Measurements from ENCODE around the gene TAS2R40. TPM values are rescaled to one million over a fixed set of nuclear protein-coding genes. Genes with fewer than 3 reads are reported as not detected.
"Not testable (repeated sequence)": the region's sequence is repeated elsewhere in the genome, so short reads cannot be mapped to it uniquely, and the experiment has no call there.

Gene TAS2R40
- not detected for polyA plus RNA-seq (2013, experiment 1 of 2)
- polyA plus RNA-seq (2013, experiment 2 of 2), result not detected

- H3K4me3 ChIP-seq (ENCODE audit: low read length), result no peak within 1 kb of the TSS
- H3K27me3 ChIP-seq (ENCODE audit: insufficient read depth, low read length), result no peaks in the 10 kb centered on the region
- H3K36me3 ChIP-seq (ENCODE audit: insufficient read depth, low read length), result no peaks in the 10 kb centered on the region
- no peaks in the 10 kb centered on the region for H3K9me3 ChIP-seq (ENCODE audit: insufficient read depth, low read depth, low read length)
- no peak within 1 kb of the TSS for H3K27ac ChIP-seq (ENCODE audit: low read depth, low read length)
- H3K4me1 ChIP-seq (ENCODE audit: insufficient read depth, low read length), result no peaks in the 10 kb centered on the region
- no peak within 1 kb of the TSS for H3K9ac ChIP-seq (ENCODE audit: low read depth, low read length)
- 89% methylated on average over 3 of the region's 3 CpGs for WGBS
These were observed at the start of gene TAS2R40 for GRCh38 chr7:143221737-143222136. Gene TAS2R40, plus strand, starts transcription at chr7:143222037. Its CDS starts 42 bp downstream, at chr7:143222079.

- H3K4me1 ChIP-seq (ENCODE audit: insufficient read depth, low read length), result no peaks in the 10 kb centered on the region
- peaks cover 12% of the 10 kb centered on the region for H3K9me3 ChIP-seq (ENCODE audit: insufficient read depth, low read depth, low read length)
- 83% methylated on average over 4 of the region's 4 CpGs for WGBS
- no peaks in the 10 kb centered on the region for H3K27me3 ChIP-seq (ENCODE audit: insufficient read depth, low read length)
- no peak overlapping the region for H3K9ac ChIP-seq (ENCODE audit: low read depth, low read length)
- no peak overlapping the region for H3K4me3 ChIP-seq (ENCODE audit: low read length)
- no peaks in the 10 kb centered on the region for H3K36me3 ChIP-seq (ENCODE audit: insufficient read depth, low read length)
- H3K27ac ChIP-seq (ENCODE audit: low read depth, low read length), result no peak overlapping the region
These were observed 49.5 kb upstream of the TAS2R40 start for GRCh38 chr7:143172354-143172753.

- Histone ChIP-seq H3K36me3 (ENCODE audit: insufficient read depth, low read length) (no peaks in the 10 kb centered on the region), H3K9me3 (ENCODE audit: insufficient read depth, low read depth, low read length) (peaks cover 24% of the 10 kb centered on the region), H3K4me3 (ENCODE audit: low read length) (no peak overlapping the region), H3K27ac (ENCODE audit: low read depth, low read length) (no peak overlapping the region), H3K9ac (ENCODE audit: low read depth, low read length) (no peak overlapping the region), H3K4me1 (ENCODE audit: insufficient read depth, low read length) (no peaks in the 10 kb centered on the region), H3K27me3 (ENCODE audit: insufficient read depth, low read length) (no peaks in the 10 kb centered on the region)
- WGBS, result 98% methylated on average over 5 of the region's 5 CpGs
These were observed 45.7 kb upstream of the TAS2R40 start for GRCh38 chr7:143176128-143176527.

- Histone ChIP-seq H3K9me3 (ENCODE audit: insufficient read depth, low read depth, low read length) (peaks cover 24% of the 10 kb centered on the region), H3K4me1 (ENCODE audit: insufficient read depth, low read length) (no peaks in the 10 kb centered on the region), H3K4me3 (ENCODE audit: low read length) (no peak overlapping the region), H3K9ac (ENCODE audit: low read depth, low read length) (no peak overlapping the region), H3K27ac (ENCODE audit: low read depth, low read length) (no peak overlapping the region), H3K27me3 (ENCODE audit: insufficient read depth, low read length) (no peaks in the 10 kb centered on the region), H3K36me3 (ENCODE audit: insufficient read depth, low read length) (no peaks in the 10 kb centered on the region)
- WGBS, result no CpG with 5 or more reads among the region's 2 CpGs
These were observed 44.3 kb upstream of the TAS2R40 start for GRCh38 chr7:143177374-143178119.

- not testable (repeated sequence) for H3K4me1 ChIP-seq (ENCODE audit: insufficient read depth, low read length); H3K9ac ChIP-seq (ENCODE audit: low read depth, low read length); H3K36me3 ChIP-seq (ENCODE audit: insufficient read depth, low read length); H3K27ac ChIP-seq (ENCODE audit: low read depth, low read length); H3K27me3 ChIP-seq (ENCODE audit: insufficient read depth, low read length); H3K4me3 ChIP-seq (ENCODE audit: low read length)
- WGBS, result 100% methylated on average over 2 of the region's 4 CpGs
- H3K9me3 ChIP-seq (ENCODE audit: insufficient read depth, low read depth, low read length), result peaks cover 24% of the 10 kb centered on the region
These were observed 41.1 kb upstream of the TAS2R40 start for GRCh38 chr7:143180771-143181170.

- H3K4me3 ChIP-seq (ENCODE audit: low read length), result no peak overlapping the region
- no peak overlapping the region for H3K9ac ChIP-seq (ENCODE audit: low read depth, low read length)
- no peaks in the 10 kb centered on the region for H3K27me3 ChIP-seq (ENCODE audit: insufficient read depth, low read length)
- H3K4me1 ChIP-seq (ENCODE audit: insufficient read depth, low read length), result peaks cover 9% of the 10 kb centered on the region
- H3K9me3 ChIP-seq (ENCODE audit: insufficient read depth, low read depth, low read length), result peaks cover 22% of the 10 kb centered on the region
- 91% methylated on average over 2 of the region's 2 CpGs for WGBS
- H3K36me3 ChIP-seq (ENCODE audit: insufficient read depth, low read length), result no peaks in the 10 kb centered on the region
- H3K27ac ChIP-seq (ENCODE audit: low read depth, low read length), result no peak overlapping the region
These were observed 40.5 kb upstream of the TAS2R40 start for GRCh38 chr7:143181349-143181748.

GRCh38 chr7:143183024-143183423, 38.8 kb upstream of the TAS2R40 start, which contains the start of gene TAS2R39:
Gene TAS2R39, plus strand, starts transcription at chr7:143183419. Its CDS starts 0 bp downstream, at chr7:143183419.
- Histone ChIP-seq H3K4me3 (ENCODE audit: low read length) (no peak within 1 kb of the TSS), H3K9ac (ENCODE audit: low read depth, low read length) (no peak within 1 kb of the TSS), H3K27ac (ENCODE audit: low read depth, low read length) (no peak within 1 kb of the TSS), H3K9me3 (ENCODE audit: insufficient read depth, low read depth, low read length) (peaks cover 15% of the 10 kb centered on the region), H3K36me3 (ENCODE audit: insufficient read depth, low read length) (no peaks in the 10 kb centered on the region), H3K4me1 (ENCODE audit: insufficient read depth, low read length) (peaks cover 9% of the 10 kb centered on the region), H3K27me3 (ENCODE audit: insufficient read depth, low read length) (no peaks in the 10 kb centered on the region)
- WGBS, result 97% methylated on average over 3 of the region's 3 CpGs

GRCh38 chr7:143185551-143185950, 36.3 kb upstream of the TAS2R40 start:
- Histone ChIP-seq H3K4me1 (ENCODE audit: insufficient read depth, low read length) (peaks cover 13% of the 10 kb centered on the region), H3K27ac (ENCODE audit: low read depth, low read length) (no peak overlapping the region), H3K36me3 (ENCODE audit: insufficient read depth, low read length) (no peaks in the 10 kb centered on the region), H3K9ac (ENCODE audit: low read depth, low read length) (no peak overlapping the region), H3K4me3 (ENCODE audit: low read length) (no peak overlapping the region), H3K9me3 (ENCODE audit: insufficient read depth, low read depth, low read length) (0 out of 2 replicates have a peak, but pooled peaks cover 2% of the 10 kb centered on the region), H3K27me3 (ENCODE audit: insufficient read depth, low read length) (no peaks in the 10 kb centered on the region)
- WGBS, result no CpG with 5 or more reads among the region's 1 CpG

GRCh38 chr7:143188994-143189393, 32.8 kb upstream of the TAS2R40 start:
- no peak overlapping the region for H3K27ac ChIP-seq (ENCODE audit: low read depth, low read length)
- H3K4me3 ChIP-seq (ENCODE audit: low read length), result no peak overlapping the region
- H3K4me1 ChIP-seq (ENCODE audit: insufficient read depth, low read length), result peaks cover 13% of the 10 kb centered on the region
- 80% methylated on average over 6 of the region's 6 CpGs for WGBS
- H3K9ac ChIP-seq (ENCODE audit: low read depth, low read length), result no peak overlapping the region
- H3K36me3 ChIP-seq (ENCODE audit: insufficient read depth, low read length), result no peaks in the 10 kb centered on the region
- H3K9me3 ChIP-seq (ENCODE audit: insufficient read depth, low read depth, low read length), result no peaks in the 10 kb centered on the region
- no peaks in the 10 kb centered on the region for H3K27me3 ChIP-seq (ENCODE audit: insufficient read depth, low read length)

GRCh38 chr7:143193880-143194279, 28.0 kb upstream of the TAS2R40 start:
- Histone ChIP-seq H3K36me3 (ENCODE audit: insufficient read depth, low read length) (no peaks in the 10 kb centered on the region), H3K4me3 (ENCODE audit: low read length) (no peak overlapping the region), H3K4me1 (ENCODE audit: insufficient read depth, low read length) (0 out of 2 replicates have a peak, but pooled peaks cover under 1% of the 10 kb centered on the region), H3K27ac (ENCODE audit: low read depth, low read length) (no peak overlapping the region), H3K9ac (ENCODE audit: low read depth, low read length) (no peak overlapping the region), H3K9me3 (ENCODE audit: insufficient read depth, low read depth, low read length) (no peaks in the 10 kb centered on the region; the same call in 1 of the 2 replicates), H3K27me3 (ENCODE audit: insufficient read depth, low read length) (no peaks in the 10 kb centered on the region)
- WGBS, result 100% methylated on average over 2 of the region's 2 CpGs

- Histone ChIP-seq H3K27ac (ENCODE audit: low read depth, low read length) (no peak overlapping the region), H3K36me3 (ENCODE audit: insufficient read depth, low read length) (no peaks in the 10 kb centered on the region), H3K27me3 (ENCODE audit: insufficient read depth, low read length) (no peaks in the 10 kb centered on the region), H3K9me3 (ENCODE audit: insufficient read depth, low read depth, low read length) (no peaks in the 10 kb centered on the region; the same call in 1 of the 2 replicates), H3K9ac (ENCODE audit: low read depth, low read length) (no peak overlapping the region), H3K4me1 (ENCODE audit: insufficient read depth, low read length) (no peaks in the 10 kb centered on the region), H3K4me3 (ENCODE audit: low read length) (no peak overlapping the region)
- 84% methylated on average over 4 of the region's 4 CpGs for WGBS
These were observed 22.8 kb upstream of the TAS2R40 start for GRCh38 chr7:143199040-143199439.

All from HUES64 (cell line).